MM.1S (cell line): ENCODE measurements around the gene NOXA1.

Experiments used
- DNase-seq: peaks from one replicate; pipeline ENCODE4 v3.0.0-alpha.2; 2015
- H2AFZ ChIP-seq: fragments of 300-600 bp; sonication (generic); 2 replicates; pipeline ENCODE4 v1.6.0; 2016; ENCODE audit warnings: antibody characterized with exemption, low read length
- H3F3A ChIP-seq: fragments of 300-600 bp; sonication (generic); 2 replicates; pipeline ENCODE4 v1.6.1; 2016; ENCODE audit warnings: mild to moderate bottlenecking, antibody characterized with exemption, low read length, moderate library complexity, mixed read lengths; ENCODE audit not compliant: insufficient read depth
- H3K27ac ChIP-seq: fragments of 300-600 bp; sonication (generic); 2 replicates; pipeline ENCODE4 v1.5.1; 2016; ENCODE audit warnings: mild to moderate bottlenecking, low read length
- H3K27me3 ChIP-seq: fragments of 300-600 bp; sonication (generic); replicated peaks from 2 replicates; pipeline ENCODE4 v1.6.0; 2016; ENCODE audit warnings: low read length; ENCODE audit not compliant: insufficient read depth
- H3K36me3 ChIP-seq: fragments of 300-600 bp; sonication (generic); replicated peaks from 2 replicates; pipeline ENCODE4 v1.6.1; 2016; ENCODE audit warnings: mild to moderate bottlenecking, low read length, mixed read lengths; ENCODE audit not compliant: insufficient read depth
- H3K4me1 ChIP-seq: fragments of 300-600 bp; sonication (generic); 2 replicates; pipeline ENCODE4 v1.6.1; 2016; ENCODE audit warnings: low read length, mixed read lengths
- H3K4me2 ChIP-seq: fragments of 300-600 bp; sonication (generic); 2 replicates; pipeline ENCODE4 v1.6.0; 2016; ENCODE audit warnings: low read depth, low read length
- H3K4me3 ChIP-seq: fragments of 300-600 bp; sonication (generic); 2 replicates; pipeline ENCODE4 v1.5.1; 2016; ENCODE audit warnings: low read length, mixed read lengths
- H3K79me2 ChIP-seq: fragments of 300-600 bp; sonication (generic); 2 replicates; pipeline ENCODE4 v1.6.1; 2016; ENCODE audit warnings: mixed run types, low read length, mixed read lengths
- H3K9ac ChIP-seq: fragments of 300-600 bp; sonication (generic); 2 replicates; pipeline ENCODE4 v1.6.1; 2016; ENCODE audit warnings: low read length, mixed read lengths
- H3K9me2 ChIP-seq: fragments of 300-600 bp; sonication (generic); replicated peaks from 2 replicates; pipeline ENCODE4 v1.6.1; 2016; ENCODE audit warnings: mild to moderate bottlenecking, low read length, mixed read lengths; ENCODE audit not compliant: insufficient read depth
- H3K9me3 ChIP-seq: fragments of 300-600 bp; sonication (generic); replicated peaks from 2 replicates; pipeline ENCODE4 v1.6.1; 2016; ENCODE audit warnings: mild to moderate bottlenecking, low read length, mixed read lengths; ENCODE audit not compliant: insufficient read depth
- H4K20me1 ChIP-seq: fragments of 300-600 bp; sonication (generic); 2 replicates; pipeline ENCODE4 v1.6.1; 2016; ENCODE audit warnings: mild to moderate bottlenecking, low read length, moderate library complexity, mixed read lengths; ENCODE audit not compliant: insufficient read depth
- CTCF ChIP-seq: fragments of 300-600 bp; sonication (generic); IDR thresholded peaks from 2 replicates; pipeline ENCODE4 v1.5.1; 2016; ENCODE audit warnings: antibody characterized with exemption, low read length, mixed read lengths
- EZH2 ChIP-seq: fragments of 300-600 bp; sonication (generic); optimal IDR thresholded peaks from 2 replicates; pipeline ENCODE3; 2017; ENCODE audit warnings: low read depth, mild to moderate bottlenecking, antibody characterized with exemption, low read length, mixed read lengths
- EZH2phosphoT487 ChIP-seq: fragments of 300-600 bp; sonication (generic); IDR thresholded peaks from 2 replicates; pipeline ENCODE4 v1.6.1; 2018; ENCODE audit warnings: antibody characterized with exemption, low read length

NOXA1 gene

GRCh38 chr9:137390553-137391410, 32.4 kb upstream of the NOXA1 start:
- no peak overlapping the region for H3K27ac ChIP-seq
- H4K20me1 ChIP-seq, result no peaks in the 10 kb centered on the region
- no peaks in the 10 kb centered on the region for H3K36me3 ChIP-seq
- no peak overlapping the region for H3K4me2 ChIP-seq
- H3K79me2 ChIP-seq, result no peaks in the 10 kb centered on the region
- TF ChIP-seq EZH2phosphoT487 (no peak), EZH2 (no peak), CTCF (no peak)
- H3K9me2 ChIP-seq, result no peaks in the 10 kb centered on the region
- no peak overlapping the region for H2AFZ ChIP-seq
- DNase-seq, result no peak
- no peak overlapping the region for H3K4me3 ChIP-seq
- H3K9me3 ChIP-seq, result no peaks in the 10 kb centered on the region
- no peak overlapping the region for H3K9ac ChIP-seq
- no peaks in the 10 kb centered on the region for H3K27me3 ChIP-seq
- H3K4me1 ChIP-seq, result no peaks in the 10 kb centered on the region
- H3F3A ChIP-seq, result no peaks in the 10 kb centered on the region

- H3K9me3 ChIP-seq, result no peaks in the 10 kb centered on the region
- no peak overlapping the region for H3K9ac ChIP-seq
- H3K4me2 ChIP-seq, result no peak overlapping the region
- H3K79me2 ChIP-seq, result no peaks in the 10 kb centered on the region
- H3K27ac ChIP-seq, result no peak overlapping the region
- no peaks in the 10 kb centered on the region for H3K27me3 ChIP-seq
- TF ChIP-seq EZH2 (no peak), CTCF (no peak), EZH2phosphoT487 (no peak)
- H3K9me2 ChIP-seq, result no peaks in the 10 kb centered on the region
- no peaks in the 10 kb centered on the region for H4K20me1 ChIP-seq
- H3K4me3 ChIP-seq, result no peak overlapping the region
- H3F3A ChIP-seq, result no peaks in the 10 kb centered on the region
- no peaks in the 10 kb centered on the region for H3K4me1 ChIP-seq
- no peak overlapping the region for H2AFZ ChIP-seq
- no peak for DNase-seq
- no peaks in the 10 kb centered on the region for H3K36me3 ChIP-seq
Measured at GRCh38 chr9:137391411-137391754, 31.8 kb upstream of the NOXA1 start.

- no peaks in the 10 kb centered on the region for H3K27me3 ChIP-seq
- no peak overlapping the region for H3K27ac ChIP-seq
- TF ChIP-seq EZH2 (no peak), CTCF (no peak), EZH2phosphoT487 (no peak)
- no peak overlapping the region for H3K4me3 ChIP-seq
- H2AFZ ChIP-seq, result no peak overlapping the region
- no peaks in the 10 kb centered on the region for H3K4me1 ChIP-seq
- H4K20me1 ChIP-seq, result no peaks in the 10 kb centered on the region
- no peaks in the 10 kb centered on the region for H3F3A ChIP-seq
- no peaks in the 10 kb centered on the region for H3K9me2 ChIP-seq
- DNase-seq, result no peak
- H3K36me3 ChIP-seq, result no peaks in the 10 kb centered on the region
- H3K9me3 ChIP-seq, result no peaks in the 10 kb centered on the region
- no peak overlapping the region for H3K9ac ChIP-seq
- no peaks in the 10 kb centered on the region for H3K79me2 ChIP-seq
- H3K4me2 ChIP-seq, result no peak overlapping the region
Measured at GRCh38 chr9:137392232-137393007, 30.8 kb upstream of the NOXA1 start.
